GM12878 (cell line): ENCODE measurements around the gene SPACA5. TPM values are rescaled to one million over a fixed set of nuclear protein-coding genes. Genes with fewer than 3 reads are reported as not detected.

ENCODE experiments used
- ATAC-seq: fragments of 200-7000 bp; cut with Tn5 transposase; 3 replicates; pipeline ENCODE4 v1.9.1; 2020; ENCODE audit warnings: mild to moderate bottlenecking, moderate library complexity
- BruUV-seq: library from RNA; stranded (reverse); fragments of 400-500 nt; replicated peaks from 2 replicates; lab custom pipeline; 2021; lab: Mats Ljungman, UMichigan
- CTCF ChIA-PET: fragments of 300-600 bp; sonication (Branson Sonifier 250); formaldehyde crosslinking; extraction: SDS; loops from one replicate; lab custom pipeline; 2021; ENCODE audit warnings: inconsistent platforms; lab: Yijun Ruan, JAX
- POLR2A ChIA-PET: fragments of 350-600 bp; formaldehyde crosslinking; extraction: SDS; loops from one replicate; lab custom pipeline; 2021; ENCODE audit warnings: inconsistent platforms; lab: Charles Lee
- RAD21 ChIA-PET: fragments of 300-600 bp; sonication (Branson Sonifier 250); formaldehyde crosslinking; loops from one replicate; lab custom pipeline; 2023; ENCODE audit warnings: antibody characterized with exemption; ENCODE audit not compliant: unreplicated experiment; lab: Charles Lee
- SMC1A ChIA-PET: fragments of 300-600 bp; sonication (Branson Sonifier 250); formaldehyde crosslinking; loops from one replicate; lab custom pipeline; 2023; ENCODE audit not compliant: unreplicated experiment, uncharacterized antibody; lab: Charles Lee
- DNase-seq: peaks from one replicate; pipeline ENCODE4 v3.0.0-alpha.2; 2011; ENCODE audit warnings: low read depth, low spot score
- FAIRE-seq: peaks from 3 replicates; lab custom pipeline; 2011; peaks lifted over from hg19 to GRCh38; lab: Jason Lieb, UNC
- H2AFZ ChIP-seq: 2 replicates; pipeline ENCODE4 v1.6.0; 2011; ENCODE audit warnings: low read depth, low read length, control low read depth; ENCODE audit not compliant: control insufficient read depth
- H3K27ac ChIP-seq: 2 replicates; pipeline ENCODE4 v1.5.1; 2011; ENCODE audit warnings: control low read depth; ENCODE audit not compliant: control insufficient read depth, insufficient read depth
- H3K27me3 ChIP-seq, 2 experiments: replicated peaks in 1 of 2; 2 replicates each; pipeline versions ENCODE4 v1.6.0 to v1.6.1; 2011; ENCODE audit warnings: low read length in 1 of 2; ENCODE audit not compliant: control insufficient read depth in 2 of 2, insufficient read depth in 2 of 2
- H3K36me3 ChIP-seq, 2 experiments: 2 replicates each; pipeline ENCODE4 v1.5.1; 2011; ENCODE audit warnings: low read length in 1 of 2; ENCODE audit not compliant: control insufficient read depth in 2 of 2, insufficient read depth in 2 of 2
- H3K4me1 ChIP-seq: 2 replicates; pipeline ENCODE4 v1.6.1; 2011; ENCODE audit warnings: mild to moderate bottlenecking, low read length, moderate library complexity, mixed read lengths; ENCODE audit not compliant: control insufficient read depth, insufficient read depth
- H3K4me2 ChIP-seq: 2 replicates; pipeline ENCODE4 v1.6.0; 2011; ENCODE audit warnings: control low read depth; ENCODE audit not compliant: control insufficient read depth, insufficient read depth
- H3K4me3 ChIP-seq: fragments of 200-600 bp; sonication (generic); 2 replicates; pipeline ENCODE4 v1.5.1; 2016
- H3K79me2 ChIP-seq: 2 replicates; pipeline ENCODE4 v1.6.0; 2011; ENCODE audit warnings: low read length; ENCODE audit not compliant: control insufficient read depth, insufficient read depth
- H3K9ac ChIP-seq: 2 replicates; pipeline ENCODE4 v1.8.0; 2011; ENCODE audit warnings: low read length, control low read depth, mixed read lengths; ENCODE audit not compliant: control insufficient read depth, insufficient read depth
- H3K9me3 ChIP-seq: replicated peaks from 3 replicates; pipeline ENCODE4 v1.5.1; 2011; ENCODE audit warnings: mild to moderate bottlenecking, low read length; ENCODE audit not compliant: control insufficient read depth, insufficient read depth
- H4K20me1 ChIP-seq: 2 replicates; pipeline ENCODE4 v1.6.0; 2011; ENCODE audit not compliant: control insufficient read depth, insufficient read depth
- ATF2 ChIP-seq: IDR thresholded peaks from 2 replicates; pipeline ENCODE4 v1.6.1; 2012; ENCODE audit warnings: low read length, inconsistent platforms
- CBFB ChIP-seq: IDR thresholded peaks from 2 replicates; pipeline ENCODE4 v1.6.1; 2016; ENCODE audit warnings: antibody characterized with exemption, low read depth
- EZH2 ChIP-seq: IDR thresholded peaks from 2 replicates; pipeline ENCODE4 v1.6.1; 2012; ENCODE audit warnings: low read depth, mild to moderate bottlenecking, control low read depth, inconsistent platforms, low read length, borderline replicate concordance; ENCODE audit not compliant: control insufficient read depth
- HDAC6 ChIP-seq: fragments of 200-600 bp; sonication (generic); IDR thresholded peaks from one replicate; pipeline ENCODE4 v1.8.0; 2017; ENCODE audit warnings: antibody characterized with exemption; ENCODE audit not compliant: unreplicated experiment
- KAT2A ChIP-seq: conservative IDR thresholded peaks from 2 replicates; pipeline ENCODE4 v1.6.1; 2011; ENCODE audit warnings: low read depth, low read length; ENCODE audit not compliant: control insufficient read depth
- KLF5 ChIP-seq: fragments of 450-650 bp; IDR thresholded peaks from 2 replicates; pipeline ENCODE4 v1.6.1; 2014; ENCODE audit warnings: mild to moderate bottlenecking; ENCODE audit not compliant: partially characterized antibody
- NKRF ChIP-seq: fragments of 450-650 bp; conservative IDR thresholded peaks from 2 replicates; pipeline ENCODE4 v1.6.1; 2017; ENCODE audit warnings: mild to moderate bottlenecking, moderate library complexity
- RAD21 ChIP-seq: IDR thresholded peaks from 2 replicates; pipeline ENCODE4 v1.6.1; 2011; ENCODE audit warnings: mild to moderate bottlenecking, low read depth, low read length, moderate library complexity; ENCODE audit not compliant: insufficient read depth
- RFX5 ChIP-seq: IDR thresholded peaks from 2 replicates; pipeline ENCODE4 v1.6.1; 2011; ENCODE audit warnings: low read depth, low read length, improper control_type of control experiment
- STAT1 ChIP-seq: fragments of 450-650 bp; conservative IDR thresholded peaks from 2 replicates; pipeline ENCODE4 v1.6.1; 2014; ENCODE audit warnings: antibody characterized with exemption, mild to moderate bottlenecking
- ZNF24 ChIP-seq: fragments of 450-650 bp; IDR thresholded peaks from 2 replicates; pipeline ENCODE4 v1.6.1; 2017; ENCODE audit warnings: antibody characterized with exemption, mild to moderate bottlenecking
- ZNF687 ChIP-seq: fragments of 450-650 bp; IDR thresholded peaks from 2 replicates; pipeline ENCODE4 v1.6.1; 2017; ENCODE audit warnings: mild to moderate bottlenecking, moderate library complexity
- WGBS: methylation state at CpG from one replicate; pipeline ENCODE4 v1.1.6; 2016; ENCODE audit warnings: low lambda C conversion rate; ENCODE audit not compliant: insufficient replicate concordance, insufficient coverage; ENCODE audit errors: missing lambda C conversion rate; 5-methylcytosine and 5-hydroxymethylcytosine counted together
- in situ Hi-C: fragments of 300-500 bp; cut with MboI; formaldehyde crosslinking; loops from 9 replicates; pipeline ENCODE4 v1.14.3; 2018; ENCODE audit warnings: mixed read lengths
- intact Hi-C: fragments of 100-400 bp; cut with micrococcal nuclease; formaldehyde crosslinking; loops from one replicate; pipeline ENCODE4 v1.14.2; 2022; ENCODE audit not compliant: unreplicated experiment
- polyA plus RNA-seq, 11 experiments: library from polyadenylated mRNA; depleted of rRNA in 4 of 11; unstranded in 6 of 11; stranded (reverse) in 5 of 11; fragments of >200 nt; fragmentation: Nextera tagmentation in 4 of 11; fragmentation: Illumina TruSeq in 1 of 11; extraction: Ambion mirVana in 4 of 11; extraction: Trizol in 1 of 11; gene quantifications; 1 replicate in 1 of 11; 2 replicates in 10 of 11; pipeline versions ENCODE4 v1.2.1 to v1.2.3, GENCODE V29; 2011 to 2016; ENCODE audit warnings: inconsistent platforms in 2 of 11, missing spikeins in 2 of 11, low read depth in 1 of 11
- total RNA-seq, 4 experiments: library from RNA; depleted of rRNA in 3 of 4; stranded (reverse); fragments of >200 nt in 3 of 4; fragmentation: Illumina TruSeq in 1 of 4; extraction: Trizol in 1 of 4; gene quantifications; 2 replicates each; pipeline versions ENCODE4 v1.2.1 to v1.2.3, GENCODE V29; 2013 to 2021
- TF ChIP-seq, protein P1 (sequence below): fragments of 450-650 bp; IDR thresholded peaks from 2 replicates; pipeline ENCODE4 v1.6.1; 2017; ENCODE audit warnings: borderline replicate concordance

Gene SPACA5
- total and polyA plus RNA-seq, 10 of the 15 experiments (the other 5 are each of a cell fraction or from before 2014, with no cell fraction given), result 0.18 to 0.97 (median 0.25) TPM; not detected in 4

- intact Hi-C loops (no loop called here), in situ Hi-C loops (loop anchor here (10.0 kb wide), 1 partner anchor 457 kb away; the partner anchor contains the start of gene ARAF)
- RAD21 ChIA-PET, result no interaction called here
- ATAC-seq (no peak), DNase-seq (no peak), FAIRE-seq (no peak)
- Histone ChIP-seq H3K9me3 (no peaks in the 10 kb centered on the region), H4K20me1 (no peaks in the 10 kb centered on the region), H3K27ac (no peak overlapping the region), H3K27me3 (no peaks in the 10 kb centered on the region), H2AFZ (no peak overlapping the region), H3K4me1 (no peaks in the 10 kb centered on the region), H3K79me2 (no peaks in the 10 kb centered on the region), H3K9ac (no peak overlapping the region), H3K4me2 (no peak overlapping the region; the same call in 1 of the 2 replicates), H3K4me3 (no peak overlapping the region), H3K36me3 (no peaks in the 10 kb centered on the region)
- WGBS, result 100% methylated on average over 1 of the region's 3 CpGs
- CTCF ChIA-PET, result interaction anchor here (3.9 kb wide), 1 partner anchor 190 kb away, joined by 18 read pairs; no protein-coding TSS in a partner anchor
- POLR2A ChIA-PET, result no interaction called here
- SMC1A ChIA-PET, result no interaction called here
- BruUV-seq, result no TSS peak
- no peak for TF ChIP-seq CBFB
- no peak for TF ChIP-seq NKRF
- TF ChIP-seq, protein P1, sequence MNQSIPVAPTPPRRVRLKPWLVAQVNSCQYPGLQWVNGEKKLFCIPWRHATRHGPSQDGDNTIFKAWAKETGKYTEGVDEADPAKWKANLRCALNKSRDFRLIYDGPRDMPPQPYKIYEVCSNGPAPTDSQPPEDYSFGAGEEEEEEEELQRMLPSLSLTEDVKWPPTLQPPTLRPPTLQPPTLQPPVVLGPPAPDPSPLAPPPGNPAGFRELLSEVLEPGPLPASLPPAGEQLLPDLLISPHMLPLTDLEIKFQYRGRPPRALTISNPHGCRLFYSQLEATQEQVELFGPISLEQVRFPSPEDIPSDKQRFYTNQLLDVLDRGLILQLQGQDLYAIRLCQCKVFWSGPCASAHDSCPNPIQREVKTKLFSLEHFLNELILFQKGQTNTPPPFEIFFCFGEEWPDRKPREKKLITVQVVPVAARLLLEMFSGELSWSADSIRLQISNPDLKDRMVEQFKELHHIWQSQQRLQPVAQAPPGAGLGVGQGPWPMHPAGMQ, result no peak
- TF ChIP-seq KLF5, result no peak
- TF ChIP-seq EZH2, result no peak
- no peak for TF ChIP-seq STAT1
- no peak for TF ChIP-seq RFX5
- TF ChIP-seq HDAC6, result no peak
- no peak for TF ChIP-seq KAT2A
- no peak for TF ChIP-seq ZNF687
- TF ChIP-seq ZNF24, result no peak
- no peak for TF ChIP-seq RAD21
- no peak for TF ChIP-seq ATF2
Observed at GRCh38 chrX:48022100-48022499, 15.3 kb downstream of the SPACA5 start.
